CD4-positive, alpha-beta T cell treated with Interleukin-21 for 1 hour (primary cell): Measurements from ENCODE around the gene RBM11.

Source experiments
- DNase-seq: peaks from one replicate; pipeline ENCODE4 v3.0.0-alpha.2; 2020

Gene RBM11

GRCh38 chr21:14271641-14272040 is 55.7 kb downstream of the RBM11 start:
- no peak for DNase-seq

GRCh38 chr21:14273736-14274538 is 58.0 kb downstream of the RBM11 start:
- no peak for DNase-seq

GRCh38 chr21:14275702-14276205 is 59.8 kb downstream of the RBM11 start:
- DNase-seq, result no peak
